Right cardiac atrium (tissue), 5 donors: ENCODE data around the gene DLG2. TPM values are rescaled to one million over a fixed set of nuclear protein-coding genes. Genes with fewer than 3 reads are reported as not detected.
A peak's percentile ranks its signal among the peaks of the same experiment; 100 is the strongest.

Experiments
- ATAC-seq, 2 donors: fragments of 200-7000 bp; cut with Tn5 transposase; one replicate each; pipeline versions ENCODE4 v1.8.0 to v1.9.1; 2020; ENCODE audit warnings: moderate library complexity in 2 of 2, mild to moderate bottlenecking in 1 of 2
- DNase-seq, 3 donors: peaks; one replicate each; pipeline ENCODE4 v3.0.0-alpha.2; 2020
- H3K27ac ChIP-seq: one replicate; pipeline ENCODE4 v1.5.1; 2013; ENCODE audit warnings: mild to moderate bottlenecking, low read length, control low read depth, moderate library complexity
- H3K27me3 ChIP-seq: one replicate; pipeline ENCODE4 v1.6.1; 2013; ENCODE audit not compliant: control insufficient read depth, insufficient read depth
- H3K4me1 ChIP-seq: one replicate; pipeline ENCODE4 v1.6.1; 2013; ENCODE audit warnings: low read length; ENCODE audit not compliant: control insufficient read depth, insufficient read depth
- H3K4me3 ChIP-seq: one replicate; pipeline ENCODE4 v1.5.1; 2013; ENCODE audit warnings: low read length, control low read depth
- H3K9me3 ChIP-seq: one replicate; pipeline ENCODE4 v1.6.1; 2013; ENCODE audit warnings: low read length; ENCODE audit not compliant: control insufficient read depth
- WGBS: extraction: QIAGEN DNeasy Blood & Tissue Kit; methylation state at CpG from one replicate; pipeline ENCODE4 v1.1.7; 2013; 5-methylcytosine and 5-hydroxymethylcytosine counted together
- intact Hi-C, 4 donors: fragments of 100-400 bp; cut with DNase I; formaldehyde crosslinking; loops; one replicate each; pipeline versions ENCODE4 v1.11.0 to v1.14.0; 2022 to 2023
- polyA plus RNA-seq: library from polyadenylated mRNA; stranded (reverse); fragments of 200-250 nt; gene quantifications from one replicate; pipeline ENCODE4 v1.2.3, GENCODE V29; 2013
- total RNA-seq, 4 donors: library from RNA; stranded (reverse); fragmentation: NEBNext Ultra II Directional; extraction: Animal tissue kit (Norgen Biotek cat#: 25700); gene quantifications; one replicate each; pipeline ENCODE4 v1.2.1, GENCODE V29; 2021
- donor health status: healthy with polysubstance abuse.
- donor health status: DM: no; HTN: yes; CAD: no.
- donor health status: DM: no; HTN: no; CAD: no.
- donor health status: DM: no; HTN: yes; CAD: no; lungs with severe emphysema.
- donor health status: DM: yes; HTN: yes; CAD: no.

DLG2 gene
- total and polyA plus RNA-seq, 5 donors, result 2.3 to 10.5 (median 9.4) TPM

- DNase-seq (no peak), ATAC-seq (no peak)
- Histone ChIP-seq H3K9me3 (no peaks in the 10 kb centered on the region), H3K4me3 (no peak overlapping the region), H3K4me1 (no peaks in the 10 kb centered on the region), H3K27ac (no peak overlapping the region), H3K27me3 (no peaks in the 10 kb centered on the region)
- intact Hi-C loops, result no loop called here
- WGBS, result 43% methylated on average over 1 of the region's 1 CpG
Observed at GRCh38 chr11:84471501-84471900, 1155.6 kb downstream of the DLG2 start.

GRCh38 chr11:84468235-84468634 is 1158.9 kb downstream of the DLG2 start:
- Histone ChIP-seq H3K9me3 (no peaks in the 10 kb centered on the region), H3K4me3 (no peak overlapping the region), H3K27ac (no peak overlapping the region), H3K27me3 (no peaks in the 10 kb centered on the region), H3K4me1 (peaks cover 1% of the 10 kb centered on the region)
- ATAC-seq (no peak), DNase-seq (no peak)
- intact Hi-C loops, result no loop called here

- intact Hi-C loops, result no loop called here
- H3K27ac ChIP-seq, result no peak overlapping the region
- H3K27me3 ChIP-seq, result no peaks in the 10 kb centered on the region
- 60% methylated on average over 4 of the region's 4 CpGs for WGBS
- ATAC-seq, result no peak
- H3K4me1 ChIP-seq, result peaks cover 2% of the 10 kb centered on the region
- no peaks in the 10 kb centered on the region for H3K9me3 ChIP-seq
- no peak overlapping the region for H3K4me3 ChIP-seq
- no peak for DNase-seq
Observed at GRCh38 chr11:84465040-84465439, 1162.1 kb downstream of the DLG2 start.

- ATAC-seq (no peak), DNase-seq (no peak)
- no peak overlapping the region for H3K4me3 ChIP-seq
- H3K27ac ChIP-seq, result no peak overlapping the region
- no peaks in the 10 kb centered on the region for H3K4me1 ChIP-seq
- H3K9me3 ChIP-seq, result no peaks in the 10 kb centered on the region
- 61% methylated on average over 3 of the region's 3 CpGs for WGBS
- no peaks in the 10 kb centered on the region for H3K27me3 ChIP-seq
- intact Hi-C loops, result no loop called here
Observed at GRCh38 chr11:84455691-84456090, 1171.5 kb downstream of the DLG2 start.

GRCh38 chr11:84452211-84452610 is 1174.9 kb downstream of the DLG2 start:
- no peaks in the 10 kb centered on the region for H3K4me1 ChIP-seq
- H3K9me3 ChIP-seq, result no peaks in the 10 kb centered on the region
- no peak for DNase-seq
- no peak overlapping the region for H3K27ac ChIP-seq
- no peak overlapping the region for H3K4me3 ChIP-seq
- H3K27me3 ChIP-seq, result no peaks in the 10 kb centered on the region
- ATAC-seq, result no peak
- intact Hi-C loops, result no loop called here

GRCh38 chr11:84438565-84438964 is 1188.6 kb downstream of the DLG2 start:
- Histone ChIP-seq H3K27ac (no peak overlapping the region), H3K4me1 (no peaks in the 10 kb centered on the region), H3K27me3 (no peaks in the 10 kb centered on the region), H3K9me3 (no peaks in the 10 kb centered on the region), H3K4me3 (no peak overlapping the region)
- no peak for ATAC-seq
- no peak for DNase-seq
- intact Hi-C loops, result no loop called here

- Histone ChIP-seq H3K4me1 (no peaks in the 10 kb centered on the region), H3K4me3 (no peak overlapping the region), H3K27me3 (no peaks in the 10 kb centered on the region), H3K9me3 (no peaks in the 10 kb centered on the region), H3K27ac (no peak overlapping the region)
- 7% methylated on average over 21 of the region's 21 CpGs for WGBS
- intact Hi-C loops, result no loop called here
- DNase-seq (peak in 2 of 3 donors; percentile 48 to 55), ATAC-seq (peak; percentile 56 to 59)
Observed at GRCh38 chr11:84437071-84437980, 1189.8 kb downstream of the DLG2 start.

GRCh38 chr11:84430661-84431060 is 1196.5 kb downstream of the DLG2 start:
- H3K27me3 ChIP-seq, result no peaks in the 10 kb centered on the region
- DNase-seq, result no peak
- no peak overlapping the region for H3K27ac ChIP-seq
- no peaks in the 10 kb centered on the region for H3K4me1 ChIP-seq
- intact Hi-C loops, result no loop called here
- no peaks in the 10 kb centered on the region for H3K9me3 ChIP-seq
- 89% methylated on average over 2 of the region's 2 CpGs for WGBS
- ATAC-seq, result no peak
- H3K4me3 ChIP-seq, result no peak overlapping the region

GRCh38 chr11:84425673-84426072 is 1201.5 kb downstream of the DLG2 start:
- H3K27ac ChIP-seq, result no peak overlapping the region
- H3K4me1 ChIP-seq, result no peaks in the 10 kb centered on the region
- intact Hi-C loops, result no loop called here
- DNase-seq (no peak), ATAC-seq (no peak)
- no peak overlapping the region for H3K4me3 ChIP-seq
- H3K9me3 ChIP-seq, result no peaks in the 10 kb centered on the region
- no peaks in the 10 kb centered on the region for H3K27me3 ChIP-seq

- no peaks in the 10 kb centered on the region for H3K4me1 ChIP-seq
- H3K4me3 ChIP-seq, result no peak overlapping the region
- intact Hi-C loops, result no loop called here
- 59% methylated on average over 4 of the region's 4 CpGs for WGBS
- DNase-seq (no peak), ATAC-seq (no peak)
- no peak overlapping the region for H3K27ac ChIP-seq
- H3K9me3 ChIP-seq, result no peaks in the 10 kb centered on the region
- H3K27me3 ChIP-seq, result no peaks in the 10 kb centered on the region
Observed at GRCh38 chr11:84420271-84420670, 1206.9 kb downstream of the DLG2 start.

GRCh38 chr11:84419616-84420015 is 1207.5 kb downstream of the DLG2 start:
- 69% methylated on average over 3 of the region's 3 CpGs for WGBS
- no peaks in the 10 kb centered on the region for H3K9me3 ChIP-seq
- intact Hi-C loops, result no loop called here
- H3K4me3 ChIP-seq, result no peak overlapping the region
- ATAC-seq, result no peak
- H3K27me3 ChIP-seq, result no peaks in the 10 kb centered on the region
- no peak overlapping the region for H3K27ac ChIP-seq
- DNase-seq, result no peak
- H3K4me1 ChIP-seq, result no peaks in the 10 kb centered on the region

- WGBS, result 31% methylated on average over 1 of the region's 1 CpG
- H3K4me1 ChIP-seq, result no peaks in the 10 kb centered on the region
Observed at GRCh38 chr11:84414920-84415319, 1212.2 kb downstream of the DLG2 start.

More at GRCh38 chr11:84414920-84415319, 1212.2 kb downstream of the DLG2 start:
- DNase-seq (no peak), ATAC-seq (no peak)
- Histone ChIP-seq H3K27me3 (no peaks in the 10 kb centered on the region), H3K9me3 (no peaks in the 10 kb centered on the region), H3K27ac (no peak overlapping the region), H3K4me3 (no peak overlapping the region)
- intact Hi-C loops, result no loop called here
